HFFc6 (cell line): Measurements from ENCODE around the gene MTHFD1. TPM values are rescaled to one million over a fixed set of nuclear protein-coding genes. Genes with fewer than 3 reads are reported as not detected.

Experiments
- DNase-seq: peaks from one replicate; pipeline ENCODE4 v3.0.0-alpha.2; 2018
- H3K27ac Mint-ChIP-seq: 2 replicates; pipeline ENCODE4 v1.8.0; 2020; ENCODE audit warnings: mild to moderate bottlenecking, mixed read lengths
- H3K27me3 Mint-ChIP-seq: 2 replicates; pipeline ENCODE4 v1.8.0; 2021; ENCODE audit warnings: mild to moderate bottlenecking, moderate library complexity, mixed read lengths; ENCODE audit not compliant: insufficient read depth
- H3K36me3 Mint-ChIP-seq: 2 replicates; pipeline ENCODE4 v1.8.0; 2021; ENCODE audit warnings: low read depth, mixed read lengths
- H3K4me1 Mint-ChIP-seq: 2 replicates; pipeline ENCODE4 v1.8.0; 2020; ENCODE audit warnings: low read depth, mixed read lengths
- H3K4me3 Mint-ChIP-seq: 2 replicates; pipeline ENCODE4 v1.8.0; 2020; ENCODE audit warnings: mild to moderate bottlenecking, moderate library complexity, mixed read lengths
- H3K9me3 Mint-ChIP-seq: 2 replicates; pipeline ENCODE4 v1.8.0; 2020; ENCODE audit warnings: mild to moderate bottlenecking, mixed read lengths
- CTCF ChIP-seq: fragments of 200-600 bp; sonication (generic); IDR thresholded peaks from 2 replicates; pipeline ENCODE4 v1.5.0; 2021; ENCODE audit warnings: antibody characterized with exemption, mild to moderate bottlenecking
- total RNA-seq, 6 experiments: library from RNA; stranded (reverse); fragmentation: NEBNext Ultra II Directional; extraction: Animal tissue kit (Norgen Biotek cat#: 25700); gene quantifications; 2 replicates in 1 of 6; 3 replicates in 5 of 6; pipeline ENCODE4 v1.2.3, GENCODE V29; 2021

Gene MTHFD1
- total RNA-seq, 6 experiments from 2014 or later = 81.3 to 116 (median 111) TPM

DNA sequence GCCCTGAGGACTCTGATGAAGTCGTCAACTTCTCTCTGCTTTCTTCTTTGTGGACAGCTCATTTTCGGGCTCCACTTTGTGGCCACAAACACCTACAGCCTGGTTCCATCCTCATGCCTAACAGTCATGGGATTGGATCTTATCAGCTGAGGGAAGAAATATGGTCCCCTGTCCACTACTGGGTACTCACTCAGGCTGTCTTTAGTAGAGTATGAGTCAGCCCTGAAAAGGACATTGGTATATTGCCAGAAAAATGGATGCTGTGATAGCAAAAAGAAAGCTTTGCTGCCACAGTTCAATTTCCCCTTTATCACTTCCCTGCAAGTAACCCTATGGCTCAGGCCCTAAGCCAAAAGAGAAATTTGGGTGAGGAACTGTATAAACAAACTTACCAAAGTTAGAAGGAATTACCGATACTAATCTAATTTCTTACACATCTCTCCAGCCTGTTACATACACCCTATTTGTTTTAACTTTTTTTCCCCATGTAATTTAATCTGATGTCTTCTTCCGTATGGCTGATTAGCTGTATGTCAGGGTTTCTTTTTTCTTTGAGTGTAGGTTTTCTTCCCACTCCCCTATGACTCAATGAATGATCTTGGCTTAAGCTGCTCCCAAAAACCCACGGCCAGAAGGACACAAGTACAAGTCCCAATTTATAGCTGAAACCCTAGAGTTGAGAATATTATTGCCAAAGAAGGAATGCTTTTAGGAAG lies 29.1 kb downstream of the MTHFD1 start:
- peak overlapping the region; percentile 64 for H3K27ac Mint-ChIP-seq
- no peaks in the 10 kb centered on the region; the same call in 1 of the 2 replicates for H3K27me3 Mint-ChIP-seq
- H3K36me3 Mint-ChIP-seq = peaks cover 39% of the 10 kb centered on the region
- no peak for TF ChIP-seq CTCF
- H3K4me1 Mint-ChIP-seq = peaks cover 45% of the 10 kb centered on the region
- peak; percentile 60 for DNase-seq
- H3K9me3 Mint-ChIP-seq = no peaks in the 10 kb centered on the region
- no peak overlapping the region for H3K4me3 Mint-ChIP-seq

- peak overlapping the region; percentile 64; the same call in 1 of the 2 replicates for H3K27ac Mint-ChIP-seq
- H3K27me3 Mint-ChIP-seq = no peaks in the 10 kb centered on the region; the same call in 1 of the 2 replicates
- H3K9me3 Mint-ChIP-seq = no peaks in the 10 kb centered on the region
- peaks cover 42% of the 10 kb centered on the region for H3K36me3 Mint-ChIP-seq
- H3K4me1 Mint-ChIP-seq = peaks cover 50% of the 10 kb centered on the region
- no peak overlapping the region for H3K4me3 Mint-ChIP-seq
- no peak for TF ChIP-seq CTCF
- DNase-seq = no peak
These were observed 29.6 kb downstream of the MTHFD1 start for GRCh38 chr14:64417771-64418125.

DNA sequence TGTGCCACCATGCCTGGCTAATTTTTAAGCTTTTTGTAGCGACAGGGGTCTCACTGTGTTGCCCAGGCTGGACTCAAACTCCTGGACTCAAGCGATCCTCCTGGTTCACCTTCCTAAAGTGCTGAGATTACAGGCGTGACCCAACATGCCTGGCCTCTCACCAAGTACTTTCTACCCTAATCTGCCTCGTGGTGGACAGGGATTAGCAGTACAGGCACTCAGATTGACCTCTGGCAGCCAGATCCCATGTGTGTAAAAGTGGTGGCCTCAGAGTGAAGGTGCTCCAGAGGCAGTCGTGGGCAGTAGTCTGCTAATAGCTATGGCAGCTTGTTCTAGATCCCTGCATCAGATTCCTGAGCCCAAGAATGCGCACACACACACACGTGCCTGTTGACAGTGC lies 30.9 kb downstream of the MTHFD1 start:
- Mint-ChIP-seq H3K4me3 (no peak overlapping the region), H3K4me1 (peaks cover 55% of the 10 kb centered on the region), H3K36me3 (peaks cover 47% of the 10 kb centered on the region), H3K27ac (peak overlapping the region; percentile 13; the same call in 1 of the 2 replicates), H3K27me3 (no peaks in the 10 kb centered on the region; the same call in 1 of the 2 replicates), H3K9me3 (no peaks in the 10 kb centered on the region)
- TF ChIP-seq CTCF = no peak
- DNase-seq = no peak

- H3K9me3 Mint-ChIP-seq = no peaks in the 10 kb centered on the region
- peak; percentile 72 for DNase-seq
- H3K27me3 Mint-ChIP-seq = no peaks in the 10 kb centered on the region; the same call in 1 of the 2 replicates
- peak overlapping the region; percentile 61 for H3K4me3 Mint-ChIP-seq
- no peak for TF ChIP-seq CTCF
- H3K4me1 Mint-ChIP-seq = peaks cover 63% of the 10 kb centered on the region
- peak overlapping the region; percentile 87 for H3K27ac Mint-ChIP-seq
- peaks cover 52% of the 10 kb centered on the region for H3K36me3 Mint-ChIP-seq
These were observed 33.0 kb downstream of the MTHFD1 start for GRCh38 chr14:64421166-64421565.

DNA sequence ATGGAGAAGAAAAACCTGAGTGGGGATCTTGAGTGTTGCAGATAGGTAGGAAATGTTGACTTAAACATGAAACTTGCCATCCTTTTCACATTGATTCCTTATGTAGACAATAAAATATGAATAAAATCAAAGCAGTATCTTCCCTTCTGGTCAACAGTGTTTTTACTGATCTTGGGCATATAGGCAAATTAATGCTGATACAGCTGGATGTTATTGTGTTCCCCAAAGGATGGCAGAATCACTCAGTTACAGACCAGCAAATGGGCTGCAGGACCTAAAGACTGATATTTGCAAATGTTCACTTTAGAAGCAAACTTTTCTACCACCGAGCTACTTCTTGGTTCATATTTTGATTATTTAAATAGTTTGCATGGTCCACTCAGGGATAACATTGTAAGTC lies 33.9 kb downstream of the MTHFD1 start:
- no peak for DNase-seq
- no peaks in the 10 kb centered on the region for H3K9me3 Mint-ChIP-seq
- no peak overlapping the region for H3K4me3 Mint-ChIP-seq
- peaks cover 58% of the 10 kb centered on the region for H3K4me1 Mint-ChIP-seq
- H3K27ac Mint-ChIP-seq = no peak overlapping the region
- peaks cover 52% of the 10 kb centered on the region for H3K36me3 Mint-ChIP-seq
- no peaks in the 10 kb centered on the region; the same call in 1 of the 2 replicates for H3K27me3 Mint-ChIP-seq
- TF ChIP-seq CTCF = no peak
